ENCODE results near the gene SP3. TPM values are rescaled to one million over a fixed set of nuclear protein-coding genes. Genes with fewer than 3 reads are reported as not detected.

Gene SP3
- total RNA-seq, 6 experiments from 2014 or later: 28.4 to 36.5 (median 32.4) TPM

DNA sequence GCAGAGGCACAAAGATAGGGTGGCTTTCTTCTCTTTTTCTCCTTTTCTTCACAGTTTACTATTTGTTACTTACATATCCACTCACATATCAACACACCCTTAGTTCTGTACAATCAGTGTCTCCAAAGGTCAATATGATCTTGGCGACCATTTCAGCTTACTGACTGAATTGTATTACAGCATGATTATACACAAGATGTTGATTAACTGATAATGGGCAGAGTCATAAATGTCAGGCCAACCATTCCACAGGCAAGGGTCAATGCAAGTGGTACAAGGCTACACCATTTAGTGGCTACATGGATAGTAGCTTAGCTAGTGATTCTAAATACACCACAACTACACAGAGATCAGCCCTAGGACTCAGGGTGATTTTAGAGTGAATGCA, 20.4 kb upstream of the SP3 start:
- intact Hi-C loops (cut with DNase I): no loop called here
- no peaks in the 10 kb centered on the region for H3K9me3 ChIP-seq
- WGBS (ENCODE audit: insufficient coverage, low coverage, low lambda C conversion rate, missing lambda C conversion rate): 50% methylated on average over 1 of the region's 1 CpG
- TF ChIP-seq POLR2A (IDR thresholded peaks at IDR 0.05): no peak
- TF ChIP-seq, protein P1, sequence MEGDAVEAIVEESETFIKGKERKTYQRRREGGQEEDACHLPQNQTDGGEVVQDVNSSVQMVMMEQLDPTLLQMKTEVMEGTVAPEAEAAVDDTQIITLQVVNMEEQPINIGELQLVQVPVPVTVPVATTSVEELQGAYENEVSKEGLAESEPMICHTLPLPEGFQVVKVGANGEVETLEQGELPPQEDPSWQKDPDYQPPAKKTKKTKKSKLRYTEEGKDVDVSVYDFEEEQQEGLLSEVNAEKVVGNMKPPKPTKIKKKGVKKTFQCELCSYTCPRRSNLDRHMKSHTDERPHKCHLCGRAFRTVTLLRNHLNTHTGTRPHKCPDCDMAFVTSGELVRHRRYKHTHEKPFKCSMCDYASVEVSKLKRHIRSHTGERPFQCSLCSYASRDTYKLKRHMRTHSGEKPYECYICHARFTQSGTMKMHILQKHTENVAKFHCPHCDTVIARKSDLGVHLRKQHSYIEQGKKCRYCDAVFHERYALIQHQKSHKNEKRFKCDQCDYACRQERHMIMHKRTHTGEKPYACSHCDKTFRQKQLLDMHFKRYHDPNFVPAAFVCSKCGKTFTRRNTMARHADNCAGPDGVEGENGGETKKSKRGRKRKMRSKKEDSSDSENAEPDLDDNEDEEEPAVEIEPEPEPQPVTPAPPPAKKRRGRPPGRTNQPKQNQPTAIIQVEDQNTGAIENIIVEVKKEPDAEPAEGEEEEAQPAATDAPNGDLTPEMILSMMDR (IDR thresholded peaks at IDR 0.05): no peak
- peaks cover 0 to 47% (median 16%) of the 10 kb centered on the region in 4 donors for H3K4me1 ChIP-seq
- ATAC-seq (peak; percentile 13 to 50 (median 44)), DNase-seq (no peak)
- H3K27ac ChIP-seq: peak overlapping the region in 2 of 3 donors; percentile 69 to 84
- no peak overlapping the region for H3K4me3 ChIP-seq
- no peaks in the 10 kb centered on the region for H3K27me3 ChIP-seq
- no peaks in the 10 kb centered on the region for H3K36me3 ChIP-seq

DNA sequence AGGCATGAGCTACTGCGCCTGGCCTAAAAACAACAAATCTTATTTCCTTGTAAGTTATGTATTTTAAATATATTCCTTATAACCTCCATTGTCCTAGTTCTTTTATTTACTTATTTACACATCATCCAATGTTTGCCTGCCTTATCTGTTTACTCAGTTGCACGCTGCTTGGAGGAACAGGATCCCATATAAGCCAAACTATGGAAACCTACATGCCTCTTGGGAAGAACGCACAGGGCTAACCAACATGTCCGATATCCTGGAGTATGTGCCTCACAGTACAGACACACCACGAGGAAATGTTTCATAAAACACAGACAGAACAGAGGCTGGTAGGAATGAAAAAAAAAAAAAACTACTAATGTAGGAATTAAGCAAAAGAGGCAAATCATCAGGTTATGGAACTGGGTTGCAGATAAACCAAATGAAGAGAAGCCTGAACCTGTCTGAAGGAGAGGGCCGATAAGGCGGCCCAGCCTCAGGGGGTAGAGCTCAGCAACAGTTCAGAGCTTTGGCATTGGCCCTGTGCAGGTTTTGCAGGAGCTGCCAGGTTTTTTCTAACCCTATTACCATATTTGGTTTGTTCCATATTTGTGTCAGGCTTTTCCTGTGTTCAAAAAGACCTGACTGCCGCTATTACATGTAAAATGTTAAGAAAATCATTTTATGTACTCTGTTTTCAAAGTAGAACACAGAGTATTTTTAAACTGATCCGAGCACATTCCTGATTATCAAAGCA, 19.9 kb upstream of the SP3 start:
- no peak overlapping the region for H3K4me3 ChIP-seq
- no peaks in the 10 kb centered on the region for H3K36me3 ChIP-seq
- no peak for TF ChIP-seq POLR2A (IDR thresholded peaks at IDR 0.05)
- TF ChIP-seq, protein P1 (IDR thresholded peaks at IDR 0.05): no peak
- peaks cover 0 to 45% (median 15%) of the 10 kb centered on the region in 4 donors for H3K4me1 ChIP-seq
- ATAC-seq (peak; percentile 28 to 70 (median 64)), DNase-seq (peak in 1 of 3 donors; percentile 63)
- H3K27me3 ChIP-seq: no peaks in the 10 kb centered on the region
- H3K9me3 ChIP-seq: no peaks in the 10 kb centered on the region
- peak overlapping the region; percentile 20 to 84 (median 69) for H3K27ac ChIP-seq
- WGBS (ENCODE audit: insufficient coverage, low coverage, low lambda C conversion rate, missing lambda C conversion rate): 27% methylated on average over 9 of the region's 9 CpGs
- intact Hi-C loops (cut with DNase I): no loop called here

DNA sequence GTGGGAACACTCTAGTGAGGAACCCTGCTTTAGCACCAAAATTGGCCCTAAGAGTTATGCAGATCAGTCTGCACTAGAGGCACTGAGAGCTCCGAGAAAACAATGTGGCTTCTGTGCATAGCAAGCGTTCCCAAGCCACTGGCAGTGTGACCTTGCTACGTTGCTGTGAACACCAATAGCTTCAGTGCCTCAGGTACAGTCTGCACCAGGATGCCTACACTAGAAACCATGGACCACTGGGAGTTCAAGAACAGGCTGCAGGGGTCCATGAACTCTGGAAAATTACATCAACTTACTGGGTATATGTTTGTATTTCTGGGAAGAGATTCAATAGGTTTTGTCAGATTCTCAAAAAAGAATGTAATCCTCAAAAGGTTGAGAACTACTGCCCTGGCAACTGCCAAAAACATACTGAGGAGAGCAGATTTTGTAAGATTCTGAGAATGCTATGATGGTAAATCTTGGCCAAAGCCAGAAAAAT, 18.3 kb upstream of the SP3 start:
- Histone ChIP-seq H3K4me3 (no peak overlapping the region), H3K27me3 (no peaks in the 10 kb centered on the region), H3K9me3 (no peaks in the 10 kb centered on the region), H3K27ac (no peak overlapping the region), H3K4me1 (peaks cover 0 to 45% (median 15%) of the 10 kb centered on the region in 4 donors), H3K36me3 (no peaks in the 10 kb centered on the region)
- TF ChIP-seq, protein P1 (IDR thresholded peaks at IDR 0.05): no peak
- TF ChIP-seq POLR2A (IDR thresholded peaks at IDR 0.05): no peak
- DNase-seq (no peak), ATAC-seq (no peak)
- WGBS (ENCODE audit: insufficient coverage, low coverage, low lambda C conversion rate, missing lambda C conversion rate): 67% methylated on average over 3 of the region's 3 CpGs
- intact Hi-C loops (cut with DNase I): no loop called here

DNA sequence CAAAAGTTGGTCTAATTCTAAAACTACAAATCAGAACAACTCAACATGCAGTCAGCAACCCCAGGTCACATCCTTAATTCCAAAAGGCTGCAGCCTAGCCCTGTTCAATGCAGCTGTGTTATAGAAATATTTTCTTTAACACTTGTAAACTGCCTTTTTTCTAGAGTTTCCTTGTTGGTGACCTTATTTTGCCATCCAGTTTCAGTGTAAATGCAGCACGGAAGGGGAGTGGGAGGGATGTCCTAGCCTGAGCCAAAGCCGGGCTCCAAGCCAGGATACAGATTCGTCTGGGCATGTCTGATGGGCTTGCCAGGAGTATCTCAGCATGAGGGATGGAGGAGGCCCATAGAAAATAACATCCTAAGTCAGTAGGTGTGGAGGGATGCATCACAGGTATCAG, 17.7 kb upstream of the SP3 start:
- peak in 3 of 4 donors; percentile 15 to 45 (median 26) for ATAC-seq
- Histone ChIP-seq H3K27me3 (no peaks in the 10 kb centered on the region), H3K4me1 (peaks cover 0 to 44% (median 15%) of the 10 kb centered on the region in 4 donors), H3K36me3 (no peaks in the 10 kb centered on the region), H3K27ac (no peak overlapping the region), H3K9me3 (no peaks in the 10 kb centered on the region), H3K4me3 (no peak overlapping the region)
- 4% methylated on average over 3 of the region's 3 CpGs for WGBS (ENCODE audit: insufficient coverage, low coverage, low lambda C conversion rate, missing lambda C conversion rate)
- intact Hi-C loops (cut with DNase I): no loop called here
- DNase-seq: peak in 1 of 3 donors; percentile 66
- TF ChIP-seq POLR2A (IDR thresholded peaks at IDR 0.05): no peak
- TF ChIP-seq, protein P1 (IDR thresholded peaks at IDR 0.05): no peak

All from right lobe of liver (tissue), 6 donors.